Measurements from ENCODE around the gene ERBB2.
A peak's percentile ranks its signal among the peaks of the same experiment; 100 is the strongest.

DNA sequence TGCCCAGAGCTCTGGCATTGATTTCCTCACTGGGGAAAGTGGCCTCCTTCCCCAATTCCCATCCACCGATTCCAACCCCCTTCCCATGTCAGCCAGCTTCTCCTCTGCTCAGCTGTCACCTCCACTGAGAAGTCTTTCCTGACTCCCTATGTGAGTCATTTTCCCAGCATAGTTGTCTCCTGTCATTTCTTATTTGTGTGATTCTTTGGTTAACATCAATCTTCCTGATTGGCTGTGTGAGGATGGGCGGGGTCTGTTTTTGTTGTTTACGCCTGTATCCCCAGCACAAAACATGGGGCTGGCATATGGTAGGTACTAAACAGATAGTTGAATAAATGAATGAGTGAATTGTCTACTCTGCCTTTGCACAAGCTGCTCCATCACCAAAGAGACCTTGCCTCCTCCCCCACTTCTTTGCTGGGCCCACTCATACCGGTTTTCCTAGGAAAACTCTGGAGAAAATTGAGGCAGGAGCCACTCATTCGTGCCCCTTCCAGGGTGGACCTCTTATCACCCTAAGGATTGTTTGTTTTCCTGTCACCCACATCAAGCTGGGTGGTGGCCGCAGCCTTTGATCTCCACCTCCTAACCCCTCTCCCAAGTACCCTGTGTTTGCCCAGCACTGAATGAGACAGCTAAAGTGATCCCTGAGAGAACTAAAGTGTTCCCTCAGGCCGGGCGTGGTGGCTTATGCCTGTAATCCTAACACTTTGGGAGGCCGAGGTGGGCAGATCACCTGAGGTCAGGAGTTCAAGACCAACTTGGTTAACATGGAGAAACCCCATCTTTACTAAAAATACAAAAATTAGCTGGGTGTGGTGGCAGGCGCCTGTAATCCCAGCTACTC, 36.7 kb downstream of the ERBB2 start:
- TF ChIP-seq, protein P1, sequence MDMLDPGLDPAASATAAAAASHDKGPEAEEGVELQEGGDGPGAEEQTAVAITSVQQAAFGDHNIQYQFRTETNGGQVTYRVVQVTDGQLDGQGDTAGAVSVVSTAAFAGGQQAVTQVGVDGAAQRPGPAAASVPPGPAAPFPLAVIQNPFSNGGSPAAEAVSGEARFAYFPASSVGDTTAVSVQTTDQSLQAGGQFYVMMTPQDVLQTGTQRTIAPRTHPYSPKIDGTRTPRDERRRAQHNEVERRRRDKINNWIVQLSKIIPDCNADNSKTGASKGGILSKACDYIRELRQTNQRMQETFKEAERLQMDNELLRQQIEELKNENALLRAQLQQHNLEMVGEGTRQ (IDR thresholded peaks at IDR 0.05; ENCODE audit: low read depth, low read length), result no peak
- TF ChIP-seq, protein P1 (CRISPR knock-in tag; IDR thresholded peaks at IDR 0.05; ENCODE audit: borderline replicate concordance), result no peak
- TF ChIP-seq SRSF4 (IDR thresholded peaks at IDR 0.05; ENCODE audit: low read depth, low read length, poor library complexity, severe bottlenecking), result no peak
- TF ChIP-seq, protein P2, sequence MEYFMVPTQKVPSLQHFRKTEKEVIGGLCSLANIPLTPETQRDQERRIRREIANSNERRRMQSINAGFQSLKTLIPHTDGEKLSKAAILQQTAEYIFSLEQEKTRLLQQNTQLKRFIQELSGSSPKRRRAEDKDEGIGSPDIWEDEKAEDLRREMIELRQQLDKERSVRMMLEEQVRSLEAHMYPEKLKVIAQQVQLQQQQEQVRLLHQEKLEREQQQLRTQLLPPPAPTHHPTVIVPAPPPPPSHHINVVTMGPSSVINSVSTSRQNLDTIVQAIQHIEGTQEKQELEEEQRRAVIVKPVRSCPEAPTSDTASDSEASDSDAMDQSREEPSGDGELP (IDR thresholded peaks at IDR 0.05; ENCODE audit: borderline replicate concordance, low read depth), result peak; percentile 67
- TF ChIP-seq EZH2 (conservative IDR thresholded peaks at IDR 0.05; ENCODE audit: low read depth, low read length), result no peak
- no peak for TF ChIP-seq SMARCE1 (IDR thresholded peaks at IDR 0.05; ENCODE audit: borderline replicate concordance)
- TF ChIP-seq, protein P3, sequence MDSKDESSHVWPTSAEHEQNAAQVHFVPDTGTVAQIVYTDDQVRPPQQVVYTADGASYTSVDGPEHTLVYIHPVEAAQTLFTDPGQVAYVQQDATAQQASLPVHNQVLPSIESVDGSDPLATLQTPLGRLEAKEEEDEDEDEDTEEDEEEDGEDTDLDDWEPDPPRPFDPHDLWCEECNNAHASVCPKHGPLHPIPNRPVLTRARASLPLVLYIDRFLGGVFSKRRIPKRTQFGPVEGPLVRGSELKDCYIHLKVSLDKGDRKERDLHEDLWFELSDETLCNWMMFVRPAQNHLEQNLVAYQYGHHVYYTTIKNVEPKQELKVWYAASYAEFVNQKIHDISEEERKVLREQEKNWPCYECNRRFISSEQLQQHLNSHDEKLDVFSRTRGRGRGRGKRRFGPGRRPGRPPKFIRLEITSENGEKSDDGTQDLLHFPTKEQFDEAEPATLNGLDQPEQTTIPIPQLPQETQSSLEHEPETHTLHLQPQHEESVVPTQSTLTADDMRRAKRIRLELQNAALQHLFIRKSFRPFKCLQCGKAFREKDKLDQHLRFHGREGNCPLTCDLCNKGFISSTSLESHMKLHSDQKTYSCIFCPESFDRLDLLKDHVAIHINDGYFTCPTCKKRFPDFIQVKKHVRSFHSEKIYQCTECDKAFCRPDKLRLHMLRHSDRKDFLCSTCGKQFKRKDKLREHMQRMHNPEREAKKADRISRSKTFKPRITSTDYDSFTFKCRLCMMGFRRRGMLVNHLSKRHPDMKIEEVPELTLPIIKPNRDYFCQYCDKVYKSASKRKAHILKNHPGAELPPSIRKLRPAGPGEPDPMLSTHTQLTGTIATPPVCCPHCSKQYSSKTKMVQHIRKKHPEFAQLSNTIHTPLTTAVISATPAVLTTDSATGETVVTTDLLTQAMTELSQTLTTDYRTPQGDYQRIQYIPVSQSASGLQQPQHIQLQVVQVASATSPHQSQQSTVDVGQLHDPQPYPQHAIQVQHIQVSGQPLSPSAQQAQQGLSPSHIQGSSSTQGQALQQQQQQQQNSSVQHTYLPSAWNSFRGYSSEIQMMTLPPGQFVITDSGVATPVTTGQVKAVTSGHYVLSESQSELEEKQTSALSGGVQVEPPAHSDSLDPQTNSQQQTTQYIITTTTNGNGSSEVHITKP (CRISPR knock-in tag; IDR thresholded peaks at IDR 0.05; ENCODE audit: low read depth), result peak; percentile 82
- TF ChIP-seq, protein P4, sequence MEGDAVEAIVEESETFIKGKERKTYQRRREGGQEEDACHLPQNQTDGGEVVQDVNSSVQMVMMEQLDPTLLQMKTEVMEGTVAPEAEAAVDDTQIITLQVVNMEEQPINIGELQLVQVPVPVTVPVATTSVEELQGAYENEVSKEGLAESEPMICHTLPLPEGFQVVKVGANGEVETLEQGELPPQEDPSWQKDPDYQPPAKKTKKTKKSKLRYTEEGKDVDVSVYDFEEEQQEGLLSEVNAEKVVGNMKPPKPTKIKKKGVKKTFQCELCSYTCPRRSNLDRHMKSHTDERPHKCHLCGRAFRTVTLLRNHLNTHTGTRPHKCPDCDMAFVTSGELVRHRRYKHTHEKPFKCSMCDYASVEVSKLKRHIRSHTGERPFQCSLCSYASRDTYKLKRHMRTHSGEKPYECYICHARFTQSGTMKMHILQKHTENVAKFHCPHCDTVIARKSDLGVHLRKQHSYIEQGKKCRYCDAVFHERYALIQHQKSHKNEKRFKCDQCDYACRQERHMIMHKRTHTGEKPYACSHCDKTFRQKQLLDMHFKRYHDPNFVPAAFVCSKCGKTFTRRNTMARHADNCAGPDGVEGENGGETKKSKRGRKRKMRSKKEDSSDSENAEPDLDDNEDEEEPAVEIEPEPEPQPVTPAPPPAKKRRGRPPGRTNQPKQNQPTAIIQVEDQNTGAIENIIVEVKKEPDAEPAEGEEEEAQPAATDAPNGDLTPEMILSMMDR (CRISPR knock-in tag; IDR thresholded peaks at IDR 0.05), result no peak
- TF ChIP-seq, protein P5, sequence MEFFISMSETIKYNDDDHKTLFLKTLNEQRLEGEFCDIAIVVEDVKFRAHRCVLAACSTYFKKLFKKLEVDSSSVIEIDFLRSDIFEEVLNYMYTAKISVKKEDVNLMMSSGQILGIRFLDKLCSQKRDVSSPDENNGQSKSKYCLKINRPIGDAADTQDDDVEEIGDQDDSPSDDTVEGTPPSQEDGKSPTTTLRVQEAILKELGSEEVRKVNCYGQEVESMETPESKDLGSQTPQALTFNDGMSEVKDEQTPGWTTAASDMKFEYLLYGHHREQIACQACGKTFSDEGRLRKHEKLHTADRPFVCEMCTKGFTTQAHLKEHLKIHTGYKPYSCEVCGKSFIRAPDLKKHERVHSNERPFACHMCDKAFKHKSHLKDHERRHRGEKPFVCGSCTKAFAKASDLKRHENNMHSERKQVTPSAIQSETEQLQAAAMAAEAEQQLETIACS (CRISPR knock-in tag; IDR thresholded peaks at IDR 0.05), result no peak
- TF ChIP-seq, protein P6, sequence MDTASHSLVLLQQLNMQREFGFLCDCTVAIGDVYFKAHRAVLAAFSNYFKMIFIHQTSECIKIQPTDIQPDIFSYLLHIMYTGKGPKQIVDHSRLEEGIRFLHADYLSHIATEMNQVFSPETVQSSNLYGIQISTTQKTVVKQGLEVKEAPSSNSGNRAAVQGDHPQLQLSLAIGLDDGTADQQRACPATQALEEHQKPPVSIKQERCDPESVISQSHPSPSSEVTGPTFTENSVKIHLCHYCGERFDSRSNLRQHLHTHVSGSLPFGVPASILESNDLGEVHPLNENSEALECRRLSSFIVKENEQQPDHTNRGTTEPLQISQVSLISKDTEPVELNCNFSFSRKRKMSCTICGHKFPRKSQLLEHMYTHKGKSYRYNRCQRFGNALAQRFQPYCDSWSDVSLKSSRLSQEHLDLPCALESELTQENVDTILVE (CRISPR knock-in tag; IDR thresholded peaks at IDR 0.05), result peak; percentile 56; the same call in 1 of the 2 replicates
- 0 out of 4 replicates have a peak, but pooled peaks of 1 of the 2 experiments have one; percentile 0 for TF ChIP-seq POLR2A (IDR thresholded peaks at IDR 0.05; ENCODE audit: insufficient read depth in 1 of 2, low read depth in 2 of 2, low read length in 2 of 2)
- no peak for TF ChIP-seq ZMYM2 (CRISPR knock-in tag; IDR thresholded peaks at IDR 0.05)
- TF ChIP-seq, protein P7, sequence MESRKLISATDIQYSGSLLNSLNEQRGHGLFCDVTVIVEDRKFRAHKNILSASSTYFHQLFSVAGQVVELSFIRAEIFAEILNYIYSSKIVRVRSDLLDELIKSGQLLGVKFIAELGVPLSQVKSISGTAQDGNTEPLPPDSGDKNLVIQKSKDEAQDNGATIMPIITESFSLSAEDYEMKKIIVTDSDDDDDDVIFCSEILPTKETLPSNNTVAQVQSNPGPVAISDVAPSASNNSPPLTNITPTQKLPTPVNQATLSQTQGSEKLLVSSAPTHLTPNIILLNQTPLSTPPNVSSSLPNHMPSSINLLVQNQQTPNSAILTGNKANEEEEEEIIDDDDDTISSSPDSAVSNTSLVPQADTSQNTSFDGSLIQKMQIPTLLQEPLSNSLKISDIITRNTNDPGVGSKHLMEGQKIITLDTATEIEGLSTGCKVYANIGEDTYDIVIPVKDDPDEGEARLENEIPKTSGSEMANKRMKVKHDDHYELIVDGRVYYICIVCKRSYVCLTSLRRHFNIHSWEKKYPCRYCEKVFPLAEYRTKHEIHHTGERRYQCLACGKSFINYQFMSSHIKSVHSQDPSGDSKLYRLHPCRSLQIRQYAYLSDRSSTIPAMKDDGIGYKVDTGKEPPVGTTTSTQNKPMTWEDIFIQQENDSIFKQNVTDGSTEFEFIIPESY (CRISPR knock-in tag; IDR thresholded peaks at IDR 0.05), result peak; percentile 37; the same call in 1 of the 2 replicates
- TF ChIP-seq PRMT3 (CRISPR knock-in tag; IDR thresholded peaks at IDR 0.05; ENCODE audit: borderline replicate concordance, low read depth), result no peak
